ENCODE data around the gene AREG. TPM values are rescaled to one million over a fixed set of nuclear protein-coding genes. Genes with fewer than 3 reads are reported as not detected.

The AREG gene
- total RNA-seq, 1 experiment from 2014 or later: 4.5 TPM

DNA sequence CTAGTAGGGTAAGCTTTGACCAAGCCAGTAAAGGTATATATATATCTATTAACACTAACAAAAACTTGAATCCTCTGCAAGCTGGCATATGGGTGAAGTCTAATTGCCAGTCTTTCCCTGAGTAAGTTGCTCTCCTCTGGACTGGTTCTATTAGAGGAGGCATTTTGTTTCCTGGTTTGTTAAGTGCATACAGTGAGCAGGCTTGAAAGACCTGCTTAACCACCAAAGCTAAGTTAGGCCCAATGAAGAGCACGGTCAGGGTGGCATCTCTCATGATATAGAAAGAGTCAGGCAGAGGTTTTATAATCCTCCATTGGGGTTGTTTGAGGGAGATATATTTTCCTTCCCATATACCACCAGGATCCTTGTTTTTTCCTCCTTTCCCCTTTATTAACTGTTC is 9.6 kb upstream of the AREG start:
- no TSS peak for BruUV-seq (replicated peaks)
- TF ChIP-seq, protein P1, sequence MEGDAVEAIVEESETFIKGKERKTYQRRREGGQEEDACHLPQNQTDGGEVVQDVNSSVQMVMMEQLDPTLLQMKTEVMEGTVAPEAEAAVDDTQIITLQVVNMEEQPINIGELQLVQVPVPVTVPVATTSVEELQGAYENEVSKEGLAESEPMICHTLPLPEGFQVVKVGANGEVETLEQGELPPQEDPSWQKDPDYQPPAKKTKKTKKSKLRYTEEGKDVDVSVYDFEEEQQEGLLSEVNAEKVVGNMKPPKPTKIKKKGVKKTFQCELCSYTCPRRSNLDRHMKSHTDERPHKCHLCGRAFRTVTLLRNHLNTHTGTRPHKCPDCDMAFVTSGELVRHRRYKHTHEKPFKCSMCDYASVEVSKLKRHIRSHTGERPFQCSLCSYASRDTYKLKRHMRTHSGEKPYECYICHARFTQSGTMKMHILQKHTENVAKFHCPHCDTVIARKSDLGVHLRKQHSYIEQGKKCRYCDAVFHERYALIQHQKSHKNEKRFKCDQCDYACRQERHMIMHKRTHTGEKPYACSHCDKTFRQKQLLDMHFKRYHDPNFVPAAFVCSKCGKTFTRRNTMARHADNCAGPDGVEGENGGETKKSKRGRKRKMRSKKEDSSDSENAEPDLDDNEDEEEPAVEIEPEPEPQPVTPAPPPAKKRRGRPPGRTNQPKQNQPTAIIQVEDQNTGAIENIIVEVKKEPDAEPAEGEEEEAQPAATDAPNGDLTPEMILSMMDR (conservative IDR thresholded peaks at IDR 0.05): no peak
- no peak for TF ChIP-seq EZH2 (IDR thresholded peaks at IDR 0.05; ENCODE audit: low read depth)
- no peaks in the 10 kb centered on the region for H4K20me1 ChIP-seq (ENCODE audit: insufficient read depth)
- CTCF ChIA-PET: no interaction called here
- no peaks in the 10 kb centered on the region for H3F3A ChIP-seq (ENCODE audit: insufficient read depth, low read depth)
- H2AFZ ChIP-seq: no peak overlapping the region
- intact Hi-C loops (cut with micrococcal nuclease; ENCODE audit: unreplicated experiment): no loop called here
- no peaks in the 10 kb centered on the region for H3K79me2 ChIP-seq (ENCODE audit: low read depth)
- DNase-seq: no peak
- no peaks in the 10 kb centered on the region for H3K27me3 ChIP-seq (ENCODE audit: insufficient read depth, low read depth)
- no peaks in the 10 kb centered on the region for H3K36me3 ChIP-seq (ENCODE audit: low read depth)
- no peak overlapping the region for H3K4me3 ChIP-seq
- POLR2A ChIA-PET (ENCODE audit: unreplicated experiment): no interaction called here
- no peak overlapping the region for H3K4me2 ChIP-seq
- no peaks in the 10 kb centered on the region for H3K9me3 ChIP-seq (ENCODE audit: insufficient read depth, low read depth)
- H3K27ac ChIP-seq: no peak overlapping the region
- no peaks in the 10 kb centered on the region for H3K4me1 ChIP-seq (replicated peaks; ENCODE audit: insufficient read depth)
- H3K9me2 ChIP-seq (ENCODE audit: insufficient read depth): no peaks in the 10 kb centered on the region

DNA sequence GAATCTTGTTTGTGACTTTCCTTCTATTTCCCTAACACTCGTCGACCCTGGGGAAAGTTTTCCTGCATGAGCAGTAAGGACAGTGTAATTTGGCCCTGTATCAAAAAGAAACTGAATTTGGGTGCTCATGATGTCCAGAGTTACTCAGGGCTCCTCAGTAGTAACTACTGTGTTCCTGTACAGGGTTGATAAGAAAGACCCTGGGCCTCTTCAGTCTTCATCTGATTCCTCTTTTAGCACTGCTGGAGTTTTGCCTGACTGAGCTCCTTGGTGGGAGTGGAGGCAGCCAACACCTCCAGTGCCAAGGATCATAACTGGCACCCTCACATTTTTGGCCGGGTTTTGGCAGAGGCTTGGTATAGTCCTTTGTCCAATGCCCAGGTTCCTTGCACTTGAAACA is 7.1 kb upstream of the AREG start:
- Histone ChIP-seq H4K20me1 (ENCODE audit: insufficient read depth) (no peaks in the 10 kb centered on the region), H3K9me2 (ENCODE audit: insufficient read depth) (no peaks in the 10 kb centered on the region), H2AFZ (no peak overlapping the region), H3K4me2 (no peak overlapping the region), H3K36me3 (ENCODE audit: low read depth) (no peaks in the 10 kb centered on the region), H3K27me3 (ENCODE audit: insufficient read depth, low read depth) (no peaks in the 10 kb centered on the region), H3K27ac (no peak overlapping the region), H3F3A (ENCODE audit: insufficient read depth, low read depth) (no peaks in the 10 kb centered on the region), H3K4me1 (replicated peaks; ENCODE audit: insufficient read depth) (no peaks in the 10 kb centered on the region), H3K4me3 (no peak overlapping the region), H3K9me3 (ENCODE audit: insufficient read depth, low read depth) (no peaks in the 10 kb centered on the region), H3K79me2 (ENCODE audit: low read depth) (no peaks in the 10 kb centered on the region)
- POLR2A ChIA-PET (ENCODE audit: unreplicated experiment): no interaction called here
- TF ChIP-seq, protein P1 (conservative IDR thresholded peaks at IDR 0.05): no peak
- no peak for TF ChIP-seq EZH2 (IDR thresholded peaks at IDR 0.05; ENCODE audit: low read depth)
- CTCF ChIA-PET: no interaction called here
- no TSS peak for BruUV-seq (replicated peaks)
- no peak for DNase-seq
- intact Hi-C loops (cut with micrococcal nuclease; ENCODE audit: unreplicated experiment): no loop called here

DNA sequence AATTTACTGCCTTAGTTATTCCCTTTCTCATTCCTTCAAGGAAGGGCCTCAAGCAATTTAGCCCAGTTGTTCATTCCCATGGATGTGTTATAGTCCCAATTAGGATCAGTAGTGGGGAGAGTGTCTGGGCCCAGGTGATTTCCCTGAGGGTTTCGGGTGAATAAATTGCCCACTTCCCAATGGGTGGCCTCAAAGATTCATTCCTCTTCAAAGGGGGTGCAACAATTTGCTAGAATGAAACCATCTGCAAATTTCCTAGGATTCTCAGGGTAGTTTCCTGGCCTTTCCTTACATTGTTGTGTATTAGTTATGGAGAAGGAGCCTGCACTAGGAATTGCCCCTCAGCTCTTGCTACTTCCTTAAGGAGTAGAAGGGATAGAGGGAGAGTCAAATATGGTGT is 6.3 kb upstream of the AREG start:
- Histone ChIP-seq H3K4me2 (no peak overlapping the region), H3K9me2 (ENCODE audit: insufficient read depth) (no peaks in the 10 kb centered on the region), H3K79me2 (ENCODE audit: low read depth) (no peaks in the 10 kb centered on the region), H3K27ac (no peak overlapping the region), H2AFZ (no peak overlapping the region), H3K4me3 (no peak overlapping the region), H4K20me1 (ENCODE audit: insufficient read depth) (no peaks in the 10 kb centered on the region), H3K36me3 (ENCODE audit: low read depth) (no peaks in the 10 kb centered on the region), H3F3A (ENCODE audit: insufficient read depth, low read depth) (no peaks in the 10 kb centered on the region), H3K4me1 (replicated peaks; ENCODE audit: insufficient read depth) (no peaks in the 10 kb centered on the region), H3K27me3 (ENCODE audit: insufficient read depth, low read depth) (no peaks in the 10 kb centered on the region), H3K9me3 (ENCODE audit: insufficient read depth, low read depth) (no peaks in the 10 kb centered on the region)
- intact Hi-C loops (cut with micrococcal nuclease; ENCODE audit: unreplicated experiment): no loop called here
- no peak for TF ChIP-seq EZH2 (IDR thresholded peaks at IDR 0.05; ENCODE audit: low read depth)
- TF ChIP-seq, protein P1 (conservative IDR thresholded peaks at IDR 0.05): no peak
- no TSS peak for BruUV-seq (replicated peaks)
- ChIA-PET CTCF (no interaction called here), POLR2A (ENCODE audit: unreplicated experiment) (no interaction called here)
- DNase-seq: no peak
